Keratinocyte (primary cell): ENCODE measurements around the gene CYFIP1. TPM values are rescaled to one million over a fixed set of nuclear protein-coding genes. Genes with fewer than 3 reads are reported as not detected.

ENCODE experiments used
- DNase-seq: peaks from one replicate; pipeline ENCODE4 v3.0.0-alpha.2; 2011; ENCODE audit warnings: low read depth, missing footprints, low spot score
- FAIRE-seq: peaks from 2 replicates; lab custom pipeline; 2011; peaks lifted over from hg19 to GRCh38; lab: Jason Lieb, UNC
- H2AFZ ChIP-seq: 2 replicates; pipeline ENCODE4 v1.6.0; 2012; ENCODE audit warnings: low read length, control low read depth, inconsistent platforms; ENCODE audit not compliant: control insufficient read depth
- H3K27ac ChIP-seq: 2 replicates; pipeline ENCODE4 v1.5.1; 2011; ENCODE audit warnings: low read length; ENCODE audit not compliant: control insufficient read depth, insufficient read depth
- H3K27me3 ChIP-seq: 3 replicates; pipeline ENCODE4 v1.6.0; 2011; ENCODE audit warnings: low read length; ENCODE audit not compliant: control insufficient read depth, insufficient read depth; ENCODE audit errors: extremely low read depth
- H3K36me3 ChIP-seq, 2 experiments: 2 replicates in 1 of 2; 3 replicates in 1 of 2; pipeline ENCODE4 v1.5.1; 2011; ENCODE audit warnings: low read length in 2 of 2, mild to moderate bottlenecking in 1 of 2; ENCODE audit not compliant: control insufficient read depth in 2 of 2, insufficient read depth in 2 of 2; ENCODE audit errors: extremely low read depth in 1 of 2
- H3K4me1 ChIP-seq: 3 replicates; pipeline ENCODE4 v1.5.1; 2011; ENCODE audit warnings: low read length; ENCODE audit not compliant: control insufficient read depth, insufficient read depth; ENCODE audit errors: extremely low read depth
- H3K4me2 ChIP-seq: 3 replicates; pipeline ENCODE4 v1.6.0; 2011; ENCODE audit warnings: low read depth, low read length; ENCODE audit not compliant: control insufficient read depth, insufficient read depth; ENCODE audit errors: extremely low read depth
- H3K4me3 ChIP-seq, 3 experiments: fragments of 200-600 bp in 1 of 3; sonication (generic) in 1 of 3; 2 replicates in 2 of 3; 3 replicates in 1 of 3; pipeline ENCODE4 v1.5.1; 2011 to 2016; ENCODE audit warnings: low read length in 3 of 3, mild to moderate bottlenecking in 3 of 3, control low read depth in 2 of 3, inconsistent platforms in 1 of 3, low read depth in 1 of 3, mixed read lengths in 1 of 3, mixed run types in 1 of 3, moderate library complexity in 1 of 3; ENCODE audit not compliant: control insufficient read depth in 2 of 3, insufficient read depth in 2 of 3; ENCODE audit errors: extremely low read depth in 1 of 3
- H3K79me2 ChIP-seq: 2 replicates; pipeline ENCODE4 v1.6.0; 2012; ENCODE audit warnings: low read length; ENCODE audit not compliant: control insufficient read depth, insufficient read depth
- H3K9ac ChIP-seq: 3 replicates; pipeline ENCODE4 v1.6.0; 2011; ENCODE audit warnings: low read length; ENCODE audit not compliant: control insufficient read depth, insufficient read depth; ENCODE audit errors: extremely low read depth
- H3K9me1 ChIP-seq: 3 replicates; pipeline ENCODE4 v1.6.0; 2011; ENCODE audit warnings: low read length; ENCODE audit not compliant: control insufficient read depth, insufficient read depth; ENCODE audit errors: extremely low read depth
- H3K9me3 ChIP-seq: 2 replicates; pipeline ENCODE4 v1.5.1; 2012; ENCODE audit warnings: low read depth, low read length; ENCODE audit not compliant: control insufficient read depth
- H4K20me1 ChIP-seq: 3 replicates; pipeline ENCODE4 v1.6.0; 2011; ENCODE audit warnings: low read length; ENCODE audit not compliant: control insufficient read depth, insufficient read depth; ENCODE audit errors: extremely low read depth
- EZH2 ChIP-seq: IDR thresholded peaks from one replicate; pipeline ENCODE4 v1.6.1; 2012; ENCODE audit warnings: inconsistent platforms, mild to moderate bottlenecking, low read length, moderate library complexity
- dilution Hi-C: fragments of 300-500 bp; cut with MboI; formaldehyde crosslinking; loops from one replicate; pipeline ENCODE4 v1.7.0; 2020; ENCODE audit warnings: low sequenced_read_pairs; ENCODE audit not compliant: extremely low pct_ligation_motif_present
- polyA plus RNA-seq, 5 experiments: library from polyadenylated mRNA; depleted of rRNA in 3 of 5; stranded (reverse) in 3 of 5; stranded (forward) in 1 of 5; unstranded in 1 of 5; fragments of >200 nt; gene quantifications; 1 replicate in 1 of 5; 2 replicates in 3 of 5; 3 replicates in 1 of 5; pipeline versions ENCODE4 v1.2.1 to v1.2.3, GENCODE V29; 2011 to 2012; ENCODE audit warnings: missing spikeins in 2 of 5, low read depth in 1 of 5, low replicate concordance in 1 of 5
- TF ChIP-seq, protein P1 (sequence below), 3 experiments: IDR thresholded peaks in 1 of 3; conservative IDR thresholded peaks in 1 of 3; optimal IDR thresholded peaks in 1 of 3; 2 replicates in 2 of 3; 3 replicates in 1 of 3; pipeline versions ENCODE3 to v1.5.1; 2011; ENCODE audit warnings: low read length in 3 of 3, mild to moderate bottlenecking in 3 of 3, moderate library complexity in 2 of 3, control low read depth in 1 of 3, inconsistent platforms in 1 of 3; ENCODE audit not compliant: insufficient read depth in 2 of 3; ENCODE audit errors: extremely low read depth in 1 of 3

The CYFIP1 gene
- polyA plus RNA-seq, 1 donor (not counting 4 experiments of a cell fraction or from before 2014, with no cell fraction given), result 72.3 TPM

DNA sequence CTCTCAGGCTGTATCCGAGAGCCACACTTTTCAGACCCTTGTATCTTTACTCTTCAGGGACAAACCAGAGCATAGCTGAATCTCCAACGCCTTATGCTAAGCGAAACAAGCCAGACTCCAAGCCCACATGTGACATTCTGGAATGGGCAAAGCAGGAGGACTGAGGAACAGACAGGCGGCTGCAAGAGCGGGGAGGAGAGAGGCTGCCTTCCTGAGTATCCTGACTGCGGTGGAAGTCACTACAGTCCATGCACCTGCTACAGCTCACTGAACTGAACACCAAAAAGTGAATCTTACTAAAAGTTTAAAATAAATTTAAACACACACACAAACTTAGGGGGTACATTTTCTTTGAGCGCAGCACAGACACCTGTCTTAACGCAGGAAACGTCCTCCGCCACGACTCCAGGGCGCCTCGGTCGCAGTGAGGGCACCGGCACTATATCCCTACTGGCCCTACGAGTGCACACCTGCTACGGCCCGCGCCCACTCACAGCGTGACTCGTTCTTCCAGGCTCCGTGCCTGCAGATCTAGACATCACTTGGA lies 1.4 kb downstream of the CYFIP1 start:
- Histone ChIP-seq H3K36me3 (no peaks in the 10 kb centered on the region), H3K27ac (no peak overlapping the region), H3K4me3 (peak overlapping the region; percentile 91 to 99 (median 98)), H4K20me1 (peaks cover 15% of the 10 kb centered on the region), H3K9me3 (no peaks in the 10 kb centered on the region), H3K4me2 (peak overlapping the region; percentile 59), H3K4me1 (peaks cover 10% of the 10 kb centered on the region), H3K27me3 (no peaks in the 10 kb centered on the region), H2AFZ (no peak overlapping the region), H3K9ac (peak overlapping the region; percentile 95), H3K79me2 (peaks cover 58% of the 10 kb centered on the region), H3K9me1 (peaks cover 2% of the 10 kb centered on the region)
- TF ChIP-seq EZH2, result no peak
- TF ChIP-seq, protein P1, sequence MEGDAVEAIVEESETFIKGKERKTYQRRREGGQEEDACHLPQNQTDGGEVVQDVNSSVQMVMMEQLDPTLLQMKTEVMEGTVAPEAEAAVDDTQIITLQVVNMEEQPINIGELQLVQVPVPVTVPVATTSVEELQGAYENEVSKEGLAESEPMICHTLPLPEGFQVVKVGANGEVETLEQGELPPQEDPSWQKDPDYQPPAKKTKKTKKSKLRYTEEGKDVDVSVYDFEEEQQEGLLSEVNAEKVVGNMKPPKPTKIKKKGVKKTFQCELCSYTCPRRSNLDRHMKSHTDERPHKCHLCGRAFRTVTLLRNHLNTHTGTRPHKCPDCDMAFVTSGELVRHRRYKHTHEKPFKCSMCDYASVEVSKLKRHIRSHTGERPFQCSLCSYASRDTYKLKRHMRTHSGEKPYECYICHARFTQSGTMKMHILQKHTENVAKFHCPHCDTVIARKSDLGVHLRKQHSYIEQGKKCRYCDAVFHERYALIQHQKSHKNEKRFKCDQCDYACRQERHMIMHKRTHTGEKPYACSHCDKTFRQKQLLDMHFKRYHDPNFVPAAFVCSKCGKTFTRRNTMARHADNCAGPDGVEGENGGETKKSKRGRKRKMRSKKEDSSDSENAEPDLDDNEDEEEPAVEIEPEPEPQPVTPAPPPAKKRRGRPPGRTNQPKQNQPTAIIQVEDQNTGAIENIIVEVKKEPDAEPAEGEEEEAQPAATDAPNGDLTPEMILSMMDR (optimal IDR thresholded peaks at IDR 0.05 in 1 of 3, IDR thresholded peaks at IDR 0.05 in 1 of 3, conservative IDR thresholded peaks at IDR 0.05 in 1 of 3; ENCODE audit: extremely low read depth in 1 of 3, insufficient read depth in 2 of 3, low read length in 3 of 3), result no peak
- DNase-seq (no peak), FAIRE-seq (no peak)
- dilution Hi-C loops, result no loop called here

GRCh38 chr15:22974745-22975144 lies 5.4 kb downstream of the CYFIP1 start:
- H3K4me3 ChIP-seq, result no peak overlapping the region
- TF ChIP-seq, protein P1 (optimal IDR thresholded peaks at IDR 0.05 in 1 of 3, IDR thresholded peaks at IDR 0.05 in 1 of 3, conservative IDR thresholded peaks at IDR 0.05 in 1 of 3; ENCODE audit: extremely low read depth in 1 of 3, insufficient read depth in 2 of 3, low read length in 3 of 3), result no peak
- no peak for TF ChIP-seq EZH2
- no peak overlapping the region for H3K27ac ChIP-seq
- H3K27me3 ChIP-seq, result no peaks in the 10 kb centered on the region
- H3K9me1 ChIP-seq, result peaks cover 2% of the 10 kb centered on the region
- H3K79me2 ChIP-seq, result peaks cover 95% of the 10 kb centered on the region
- FAIRE-seq (no peak), DNase-seq (no peak)
- dilution Hi-C loops, result no loop called here
- no peak overlapping the region for H3K9ac ChIP-seq
- H3K4me1 ChIP-seq, result peaks cover 5% of the 10 kb centered on the region
- no peak overlapping the region for H2AFZ ChIP-seq
- peaks cover 15% of the 10 kb centered on the region for H4K20me1 ChIP-seq
- no peaks in the 10 kb centered on the region for H3K9me3 ChIP-seq
- H3K4me2 ChIP-seq, result no peak overlapping the region
- no peaks in the 10 kb centered on the region for H3K36me3 ChIP-seq
